RWPE1 (cell line): ENCODE measurements around the gene C1QTNF12.

Source experiments
- CTCF ChIA-PET: fragments of 350-600 bp; sonication (Branson Sonifier 250); formaldehyde crosslinking; extraction: SDS; loops from one replicate; lab custom pipeline; 2021; lab: Yijun Ruan, JAX
- POLR2A ChIA-PET: fragments of 400-600 bp; formaldehyde crosslinking; extraction: SDS; loops from one replicate; lab custom pipeline; 2020; ENCODE audit warnings: antibody characterized with exemption; ENCODE audit not compliant: low non-redundant PET; lab: Yijun Ruan, JAX
- DNase-seq: peaks from one replicate; pipeline ENCODE4 v3.0.0; 2012; ENCODE audit warnings: low spot score
- H3K27ac ChIP-seq: fragments of 450-650 bp; 2 replicates; pipeline ENCODE4 v1.5.1; 2017
- CTCF ChIP-seq: fragments of 450-650 bp; conservative IDR thresholded peaks from 2 replicates; pipeline ENCODE4 v1.5.1; 2017; ENCODE audit warnings: low read depth, mild to moderate bottlenecking

The C1QTNF12 gene

DNA sequence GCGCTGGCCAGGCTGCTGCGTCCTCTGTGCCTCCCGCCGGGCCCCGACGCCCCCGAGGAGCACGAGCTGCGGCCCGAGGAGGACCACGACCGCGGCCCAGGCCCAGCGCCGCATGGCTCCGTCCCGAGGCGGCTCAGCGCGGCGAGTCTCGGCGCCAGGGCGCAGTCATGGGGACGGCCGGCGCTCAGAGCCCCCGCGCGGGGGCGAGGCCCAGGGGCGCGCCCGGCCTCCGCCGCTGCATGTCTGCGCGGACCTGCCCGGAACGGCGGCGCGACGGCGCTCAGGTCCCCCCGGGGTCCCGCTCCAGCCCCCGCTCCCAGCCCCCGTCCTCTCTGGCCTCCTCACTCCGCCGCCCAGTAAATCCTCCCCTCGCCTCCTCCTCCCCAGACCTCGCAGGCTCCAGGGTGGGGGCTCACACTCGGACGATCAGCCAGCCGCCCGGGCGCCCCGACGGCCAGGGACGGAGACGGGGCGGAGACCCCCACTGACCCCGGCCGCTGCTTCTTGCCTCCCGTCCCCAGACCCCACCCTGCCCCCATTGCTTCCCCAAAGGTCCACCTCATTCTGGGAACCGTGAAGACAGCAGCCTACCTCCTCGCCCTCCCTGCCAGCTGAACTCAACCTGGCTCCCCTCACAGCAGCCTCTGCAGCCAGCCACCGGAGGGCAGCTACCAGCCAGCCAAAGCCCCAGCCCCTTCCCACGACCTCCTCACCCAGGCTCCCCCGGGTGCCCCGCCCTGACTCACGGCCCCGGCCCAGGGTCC, at the start of gene C1QTNF12:
C1QTNF12 (minus strand) TSS at position 146 of the 764 bp plus-strand sequence; CDS start at position 114, 32 bp downstream.
- ChIA-PET CTCF (interaction anchor here (0.6 to 0.7 kb wide), 3 partner anchors 35 to 271 kb away, joined by 3 to 5 read pairs (median 3); no protein-coding TSS in a partner anchor), POLR2A (no interaction called here)
- no peak for DNase-seq
- TF ChIP-seq CTCF = no peak
- H3K27ac ChIP-seq = no peak within 1 kb of the TSS

DNA sequence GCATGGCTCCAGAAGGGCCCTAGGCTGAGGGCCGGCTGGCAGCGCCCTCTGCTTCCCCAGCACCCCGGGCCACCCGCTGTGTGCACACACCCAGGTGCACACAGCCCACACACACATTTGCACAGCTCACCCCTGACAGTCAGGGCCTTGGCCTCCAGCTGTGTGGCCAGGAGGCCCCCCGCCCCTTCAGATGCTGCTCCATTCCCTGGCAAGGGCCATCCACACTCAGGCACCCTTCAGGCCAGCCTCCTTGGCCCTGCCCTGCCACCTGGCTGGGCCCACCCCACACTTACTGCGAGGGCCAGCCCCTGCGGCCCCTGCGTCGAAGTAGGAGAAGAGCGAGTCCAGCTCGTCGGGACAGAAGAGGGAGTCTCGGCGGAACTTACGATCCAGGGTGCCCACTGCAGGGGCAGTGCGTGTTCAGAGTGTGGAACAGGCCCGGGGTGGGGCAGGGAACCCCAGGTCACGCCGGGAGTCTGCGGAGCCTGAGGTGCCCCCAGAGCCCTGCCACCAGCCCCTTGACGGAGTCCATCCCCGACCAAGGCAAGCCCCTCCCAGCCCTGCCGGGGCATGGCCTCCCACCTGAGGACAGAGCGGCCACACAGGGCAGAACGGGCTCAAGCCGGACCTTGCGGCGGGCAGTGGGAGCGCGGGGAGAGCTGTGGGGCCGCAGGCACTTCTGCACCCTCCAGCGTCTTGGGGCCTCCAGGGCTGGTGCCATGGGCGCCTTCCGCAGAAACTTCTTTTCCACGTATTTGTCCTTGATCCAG, 48.8 kb upstream of the C1QTNF12 start:
- ChIA-PET CTCF (interaction anchor here (1.0 kb wide), 1 partner anchor 31 kb away, joined by 3 read pairs; no protein-coding TSS in a partner anchor), POLR2A (no interaction called here)
- TF ChIP-seq CTCF = no peak
- no peak for DNase-seq
- peak overlapping the region; percentile 37 for H3K27ac ChIP-seq

DNA sequence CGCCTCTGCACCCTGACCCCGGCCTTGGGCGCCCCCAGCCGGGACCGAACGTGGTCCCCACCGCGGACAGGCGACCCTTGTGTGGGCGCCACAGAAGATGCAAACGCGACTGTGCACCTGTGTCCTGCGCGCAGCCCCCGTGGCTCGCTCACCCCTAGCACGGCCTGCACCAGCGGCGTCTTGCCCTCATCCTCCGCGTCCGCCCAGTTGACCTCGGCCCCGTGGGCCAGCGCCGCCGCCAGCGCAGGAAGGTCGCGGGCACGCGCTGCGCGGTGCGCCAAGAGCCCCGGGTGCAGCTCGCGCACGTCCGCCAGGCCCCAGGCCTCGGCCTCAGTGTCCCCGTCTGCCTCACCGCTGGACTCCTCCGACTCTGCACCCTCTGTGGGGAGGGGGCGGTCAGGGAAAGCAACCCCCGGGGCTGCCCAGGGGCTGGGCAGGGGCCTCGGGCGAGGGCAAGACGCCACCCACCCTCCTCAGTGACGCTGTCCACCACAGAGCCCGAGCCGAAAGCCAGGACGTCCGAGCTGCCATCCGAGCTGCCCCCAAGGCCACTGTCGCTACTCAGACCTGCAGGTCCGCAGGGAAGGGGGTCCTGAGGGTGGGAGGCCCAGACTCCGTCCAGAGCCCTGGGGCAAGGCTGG, 47.8 kb upstream of the C1QTNF12 start:
- no peak for TF ChIP-seq CTCF
- DNase-seq = no peak
- POLR2A ChIA-PET = no interaction called here
- H3K27ac ChIP-seq = peak overlapping the region; percentile 65; the same call in 1 of the 2 replicates
- CTCF ChIA-PET = interaction anchor here (0.6 kb wide), 1 partner anchor 36 kb away, joined by 3 read pairs; no protein-coding TSS in a partner anchor

DNA sequence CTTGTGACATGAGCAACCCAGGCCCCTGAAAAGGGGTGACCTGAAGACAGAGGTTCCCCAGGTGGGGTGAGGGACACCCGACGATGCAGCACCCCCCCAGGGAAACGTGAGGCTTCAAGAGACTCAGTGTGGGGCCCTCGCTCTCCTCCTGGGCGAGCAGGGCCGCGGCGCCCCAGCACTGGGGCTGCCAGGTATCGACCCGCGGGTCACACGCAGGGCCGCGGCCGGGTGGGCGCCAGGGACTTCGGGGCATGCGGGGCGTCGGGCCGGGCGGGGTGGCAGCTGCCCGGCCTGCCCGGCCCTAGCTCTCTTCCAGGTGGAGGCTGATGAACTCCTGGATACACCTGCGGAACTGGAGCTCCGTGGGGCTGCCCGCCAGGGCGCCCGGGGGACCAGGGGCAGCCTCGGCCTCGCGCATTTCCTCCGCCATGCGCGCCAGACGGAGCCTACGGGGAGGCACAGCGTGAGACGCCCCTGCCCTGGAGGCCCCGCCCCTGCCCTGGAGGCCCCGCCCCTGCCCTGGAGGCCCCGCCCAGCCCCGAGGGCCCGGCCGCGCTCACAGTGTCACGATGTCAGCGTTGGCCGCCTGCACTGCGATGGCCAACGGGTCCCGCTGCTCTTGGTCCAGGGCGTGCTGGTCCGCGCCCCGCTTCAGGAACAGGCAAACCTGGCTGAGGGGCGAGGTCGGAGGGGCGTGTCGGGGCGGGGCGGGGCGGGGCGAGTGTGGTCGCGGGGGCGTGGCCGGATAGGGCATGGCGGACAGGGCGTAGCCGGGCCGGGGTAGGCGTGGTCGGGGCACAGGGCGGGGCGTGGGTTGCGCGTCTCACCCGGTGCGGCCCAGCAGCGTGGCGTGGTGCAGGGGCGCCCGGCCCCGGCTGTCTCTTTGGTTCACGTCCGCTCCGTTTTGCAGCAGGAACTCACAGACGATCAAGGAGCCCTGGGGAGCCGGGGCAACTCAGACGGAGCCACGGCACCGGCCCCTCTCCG, 47.0 kb upstream of the C1QTNF12 start:
- ChIA-PET POLR2A (interaction anchor here (0.7 kb wide), 1 partner anchor 171 kb away, joined by 3 read pairs; no protein-coding TSS in a partner anchor), CTCF (interaction anchor here (0.6 kb wide), 1 partner anchor 119 kb away, joined by 3 read pairs; no protein-coding TSS in a partner anchor)
- TF ChIP-seq CTCF = no peak
- DNase-seq = no peak
- peak overlapping the region; percentile 65 for H3K27ac ChIP-seq

GRCh38 chr1:1292851-1293250, 46.3 kb upstream of the C1QTNF12 start:
- H3K27ac ChIP-seq = peak overlapping the region; percentile 65
- ChIA-PET CTCF (interaction anchor here (0.6 to 3.2 kb wide), 4 partner anchors 118 to 296 kb away, joined by 3 to 61 read pairs (median 7); no protein-coding TSS in a partner anchor), POLR2A (interaction anchor here (0.7 kb wide), 1 partner anchor 170 kb away, joined by 3 read pairs; no protein-coding TSS in a partner anchor)
- no peak for TF ChIP-seq CTCF
- no peak for DNase-seq
